Measurements from ENCODE around the gene NPBWR2.

The NPBWR2 gene

DNA sequence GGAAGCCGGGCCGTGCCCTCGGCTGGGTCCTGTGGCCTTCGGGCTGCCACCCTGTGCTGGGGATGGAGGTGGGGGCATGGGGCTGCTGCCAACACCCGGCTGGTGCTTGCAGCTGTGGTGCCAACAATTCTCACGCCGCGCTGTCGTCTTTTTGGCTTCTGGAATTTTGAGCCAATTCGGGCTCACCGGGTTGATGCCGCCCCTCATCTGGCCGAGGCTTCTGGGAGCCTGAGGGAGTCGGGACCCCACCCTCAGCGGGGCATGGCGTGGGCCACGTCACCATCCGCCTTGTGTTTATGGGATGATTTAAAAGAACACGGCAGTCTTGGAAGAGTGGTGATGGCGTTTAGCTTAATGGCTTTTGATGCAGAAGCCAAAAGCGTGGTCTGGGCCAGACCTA lies 8.7 kb upstream of the NPBWR2 start:
- Histone ChIP-seq H3K9me3 (replicated peaks; ENCODE audit: insufficient read depth, low read length) (no peaks in the 10 kb centered on the region), H3F3A (ENCODE audit: insufficient read depth, low read length) (no peaks in the 10 kb centered on the region), H3K27me3 (replicated peaks; ENCODE audit: insufficient read depth, low read length) (peaks cover 71% of the 10 kb centered on the region), H3K27ac (ENCODE audit: low read length) (no peak overlapping the region), H3K4me3 (ENCODE audit: low read length) (no peak overlapping the region), H3K4me2 (ENCODE audit: low read depth, low read length) (no peak overlapping the region), H3K36me3 (replicated peaks; ENCODE audit: insufficient read depth, low read length) (no peaks in the 10 kb centered on the region), H3K4me1 (ENCODE audit: low read length) (no peaks in the 10 kb centered on the region), H3K9me2 (replicated peaks; ENCODE audit: insufficient read depth, low read length) (no peaks in the 10 kb centered on the region), H3K9ac (ENCODE audit: low read length) (no peak overlapping the region), H4K20me1 (ENCODE audit: insufficient read depth, low read length) (no peaks in the 10 kb centered on the region), H2AFZ (ENCODE audit: low read length) (no peak overlapping the region), H3K79me2 (ENCODE audit: low read length) (no peaks in the 10 kb centered on the region)
- DNase-seq = no peak
- TF ChIP-seq EZH2 (optimal IDR thresholded peaks at IDR 0.05; ENCODE audit: low read depth, low read length) (no peak), EZH2phosphoT487 (IDR thresholded peaks at IDR 0.05; ENCODE audit: low read length) (no peak)
- TF ChIP-seq, protein P1, sequence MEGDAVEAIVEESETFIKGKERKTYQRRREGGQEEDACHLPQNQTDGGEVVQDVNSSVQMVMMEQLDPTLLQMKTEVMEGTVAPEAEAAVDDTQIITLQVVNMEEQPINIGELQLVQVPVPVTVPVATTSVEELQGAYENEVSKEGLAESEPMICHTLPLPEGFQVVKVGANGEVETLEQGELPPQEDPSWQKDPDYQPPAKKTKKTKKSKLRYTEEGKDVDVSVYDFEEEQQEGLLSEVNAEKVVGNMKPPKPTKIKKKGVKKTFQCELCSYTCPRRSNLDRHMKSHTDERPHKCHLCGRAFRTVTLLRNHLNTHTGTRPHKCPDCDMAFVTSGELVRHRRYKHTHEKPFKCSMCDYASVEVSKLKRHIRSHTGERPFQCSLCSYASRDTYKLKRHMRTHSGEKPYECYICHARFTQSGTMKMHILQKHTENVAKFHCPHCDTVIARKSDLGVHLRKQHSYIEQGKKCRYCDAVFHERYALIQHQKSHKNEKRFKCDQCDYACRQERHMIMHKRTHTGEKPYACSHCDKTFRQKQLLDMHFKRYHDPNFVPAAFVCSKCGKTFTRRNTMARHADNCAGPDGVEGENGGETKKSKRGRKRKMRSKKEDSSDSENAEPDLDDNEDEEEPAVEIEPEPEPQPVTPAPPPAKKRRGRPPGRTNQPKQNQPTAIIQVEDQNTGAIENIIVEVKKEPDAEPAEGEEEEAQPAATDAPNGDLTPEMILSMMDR (IDR thresholded peaks at IDR 0.05; ENCODE audit: low read length) = no peak

DNA sequence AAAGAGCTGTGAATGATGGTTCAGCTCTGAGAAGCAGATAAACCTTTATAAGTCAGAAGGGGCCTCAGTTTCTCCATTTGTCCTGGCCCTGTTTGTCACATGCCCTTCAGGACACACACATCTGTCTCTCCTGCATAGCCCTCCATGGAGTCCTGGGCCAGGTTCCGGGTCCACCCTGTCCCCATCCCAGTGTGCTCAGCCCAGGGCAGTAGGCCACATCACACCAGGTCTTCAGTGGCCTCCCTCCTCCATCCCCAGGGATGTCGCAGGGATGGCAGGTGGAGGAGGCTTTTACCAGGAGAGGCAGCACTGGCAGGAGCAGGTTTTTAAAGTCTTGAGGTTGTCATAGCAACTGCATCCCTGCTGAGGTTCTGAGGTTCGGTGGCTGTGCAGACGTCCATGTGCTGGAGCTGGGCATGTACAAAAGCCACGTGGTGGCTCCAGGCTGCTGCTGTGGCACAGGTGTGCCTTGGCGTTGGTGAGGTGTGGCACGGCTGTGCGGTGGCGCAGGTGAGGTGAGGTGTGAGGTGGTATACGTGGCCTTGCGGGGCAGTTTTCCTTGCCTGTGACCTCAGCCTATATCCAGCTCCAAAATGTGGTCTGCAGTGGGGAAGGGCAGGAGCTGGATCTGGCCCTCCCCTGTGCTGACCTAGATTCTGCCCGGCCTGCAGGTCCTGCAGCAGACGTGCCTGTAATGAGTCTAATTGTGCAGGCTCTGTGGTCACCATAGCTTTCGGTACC lies 8.0 kb upstream of the NPBWR2 start:
- no peaks in the 10 kb centered on the region for H3K79me2 ChIP-seq (ENCODE audit: low read length)
- TF ChIP-seq EZH2phosphoT487 (IDR thresholded peaks at IDR 0.05; ENCODE audit: low read length) = no peak

DNA sequence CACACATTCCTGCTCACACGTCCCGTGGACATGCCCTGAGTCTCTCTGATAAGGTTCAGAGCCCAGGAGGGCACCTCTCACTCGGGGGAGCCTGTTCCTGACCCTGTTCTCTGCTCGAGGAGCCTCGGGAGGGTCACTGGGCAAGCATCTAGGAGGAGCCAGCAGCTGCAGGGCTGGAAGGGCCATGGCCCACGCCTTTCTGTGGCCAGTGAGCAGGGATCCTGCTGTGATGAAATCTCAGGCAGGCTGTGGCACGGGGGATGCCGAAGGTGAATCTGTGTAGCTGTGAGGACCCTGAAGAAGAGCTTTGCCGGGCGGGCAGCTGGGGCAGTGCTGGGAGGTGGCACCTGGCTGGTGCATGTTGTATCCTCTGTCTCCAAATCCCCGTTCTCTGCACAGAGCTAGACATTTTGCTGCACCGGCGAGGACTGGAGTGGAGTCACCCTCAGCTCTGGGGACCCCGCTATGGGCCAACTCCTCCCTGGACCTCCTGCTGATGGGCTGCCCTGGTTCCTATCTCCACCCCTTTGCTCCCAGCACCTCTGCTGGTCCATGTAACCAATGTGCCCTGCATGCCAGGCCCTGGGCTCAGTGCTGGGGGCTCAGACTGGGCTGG lies 7.1 kb upstream of the NPBWR2 start:
- no peaks in the 10 kb centered on the region for H3K9me3 ChIP-seq (replicated peaks; ENCODE audit: insufficient read depth, low read length)
- DNase-seq = no peak
- H4K20me1 ChIP-seq (ENCODE audit: insufficient read depth, low read length) = no peaks in the 10 kb centered on the region
- H3K9ac ChIP-seq (ENCODE audit: low read length) = no peak overlapping the region
- no peak overlapping the region for H3K27ac ChIP-seq (ENCODE audit: low read length)
- no peaks in the 10 kb centered on the region for H3K36me3 ChIP-seq (replicated peaks; ENCODE audit: insufficient read depth, low read length)
- no peak overlapping the region for H3K4me2 ChIP-seq (ENCODE audit: low read depth, low read length)
- no peaks in the 10 kb centered on the region for H3K9me2 ChIP-seq (replicated peaks; ENCODE audit: insufficient read depth, low read length)
- peaks cover 76% of the 10 kb centered on the region for H3K27me3 ChIP-seq (replicated peaks; ENCODE audit: insufficient read depth, low read length)
- H3F3A ChIP-seq (ENCODE audit: insufficient read depth, low read length) = no peaks in the 10 kb centered on the region
- H3K79me2 ChIP-seq (ENCODE audit: low read length) = no peaks in the 10 kb centered on the region
- no peak overlapping the region for H3K4me3 ChIP-seq (ENCODE audit: low read length)
- TF ChIP-seq, protein P1 (IDR thresholded peaks at IDR 0.05; ENCODE audit: low read length) = no peak
- TF ChIP-seq EZH2phosphoT487 (IDR thresholded peaks at IDR 0.05; ENCODE audit: low read length) (no peak), EZH2 (optimal IDR thresholded peaks at IDR 0.05; ENCODE audit: low read depth, low read length) (no peak)
- H3K4me1 ChIP-seq (ENCODE audit: low read length) = no peaks in the 10 kb centered on the region
- no peak overlapping the region for H2AFZ ChIP-seq (ENCODE audit: low read length)

More for the DNA sequence above, 8.0 kb upstream of the NPBWR2 start:
- H3K4me3 ChIP-seq (ENCODE audit: low read length) = no peak overlapping the region
- DNase-seq = no peak
- no peaks in the 10 kb centered on the region for H3K9me2 ChIP-seq (replicated peaks; ENCODE audit: insufficient read depth, low read length)
- peaks cover 72% of the 10 kb centered on the region for H3K27me3 ChIP-seq (replicated peaks; ENCODE audit: insufficient read depth, low read length)
- H3K9me3 ChIP-seq (replicated peaks; ENCODE audit: insufficient read depth, low read length) = no peaks in the 10 kb centered on the region
- H4K20me1 ChIP-seq (ENCODE audit: insufficient read depth, low read length) = no peaks in the 10 kb centered on the region
- H3K4me2 ChIP-seq (ENCODE audit: low read depth, low read length) = no peak overlapping the region
- no peaks in the 10 kb centered on the region for H3K36me3 ChIP-seq (replicated peaks; ENCODE audit: insufficient read depth, low read length)
- H3F3A ChIP-seq (ENCODE audit: insufficient read depth, low read length) = no peaks in the 10 kb centered on the region
- no peaks in the 10 kb centered on the region for H3K4me1 ChIP-seq (ENCODE audit: low read length)
- H3K27ac ChIP-seq (ENCODE audit: low read length) = no peak overlapping the region
- no peak overlapping the region for H2AFZ ChIP-seq (ENCODE audit: low read length)
- no peak overlapping the region for H3K9ac ChIP-seq (ENCODE audit: low read length)

Measured in MM.1S (cell line).